ENCODE results near the gene DSN1. TPM values are rescaled to one million over a fixed set of nuclear protein-coding genes. Genes with fewer than 3 reads are reported as not detected.

Gene DSN1
- total RNA-seq, 1 donor from 2014 or later, result 14.0 TPM

GRCh38 chr20:36775826-36776225, 2.3 kb upstream of the DSN1 start:
- no peak overlapping the region for H3K4me3 Mint-ChIP-seq
- intact Hi-C loops (cut with micrococcal nuclease), result loop anchor here (10.0 kb wide), 1 partner anchor 271 kb away; no protein-coding TSS in a partner anchor
- no peak for TF ChIP-seq CTCF (IDR thresholded peaks at IDR 0.05)
- H3K4me1 Mint-ChIP-seq, result peaks cover 30% of the 10 kb centered on the region
- CTCF ChIA-PET, result no interaction called here
- peaks cover 11% of the 10 kb centered on the region for H3K36me3 Mint-ChIP-seq (ENCODE audit: low read depth)
- no peak overlapping the region for H3K27ac Mint-ChIP-seq
- H3K27me3 Mint-ChIP-seq, result peaks cover 2% of the 10 kb centered on the region
- no peak for DNase-seq
- no peak for ATAC-seq (ENCODE audit: low read depth)
- no peaks in the 10 kb centered on the region for H3K9me3 Mint-ChIP-seq
- POLR2A ChIA-PET, result no interaction called here

DNA sequence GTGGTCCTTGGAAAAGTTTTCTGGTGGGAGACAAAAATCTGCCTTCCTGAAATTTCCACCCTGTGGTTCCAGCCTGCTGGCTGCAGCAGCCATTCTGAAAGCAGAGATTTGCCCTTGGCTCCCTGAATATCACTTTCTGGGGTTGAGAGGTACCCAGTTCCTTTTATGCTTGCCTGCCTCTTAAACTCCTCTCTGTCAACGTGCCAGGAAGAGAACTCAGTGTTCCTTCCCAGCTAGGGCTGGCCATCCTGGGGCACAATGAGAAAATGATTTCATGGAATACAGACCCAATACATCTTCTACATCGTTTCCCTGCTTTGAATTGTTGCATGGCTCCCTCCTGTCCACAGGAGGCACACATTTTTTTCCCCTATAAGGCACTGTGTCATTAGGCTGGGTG, 1.6 kb upstream of the DSN1 start:
- ChIA-PET POLR2A (interaction anchor here (1.8 kb wide), 1 partner anchor 17 kb away, joined by 8 read pairs; no protein-coding TSS in a partner anchor), CTCF (interaction anchor here (1.0 to 1.8 kb wide), 3 partner anchors 16 to 29 kb away, joined by 3 to 10 read pairs (median 3); partner anchors contain the start of gene NDRG3)
- Mint-ChIP-seq H3K27me3 (peaks cover 2% of the 10 kb centered on the region), H3K27ac (no peak overlapping the region), H3K4me3 (peak overlapping the region; percentile 91), H3K9me3 (no peaks in the 10 kb centered on the region), H3K4me1 (peaks cover 30% of the 10 kb centered on the region), H3K36me3 (ENCODE audit: low read depth) (peaks cover 15% of the 10 kb centered on the region)
- intact Hi-C loops (cut with micrococcal nuclease), result loop anchor here (10.0 kb wide), 1 partner anchor 270 kb away; no protein-coding TSS in a partner anchor
- DNase-seq (no peak), ATAC-seq (ENCODE audit: low read depth) (no peak)
- no peak for TF ChIP-seq CTCF (IDR thresholded peaks at IDR 0.05)

DNA sequence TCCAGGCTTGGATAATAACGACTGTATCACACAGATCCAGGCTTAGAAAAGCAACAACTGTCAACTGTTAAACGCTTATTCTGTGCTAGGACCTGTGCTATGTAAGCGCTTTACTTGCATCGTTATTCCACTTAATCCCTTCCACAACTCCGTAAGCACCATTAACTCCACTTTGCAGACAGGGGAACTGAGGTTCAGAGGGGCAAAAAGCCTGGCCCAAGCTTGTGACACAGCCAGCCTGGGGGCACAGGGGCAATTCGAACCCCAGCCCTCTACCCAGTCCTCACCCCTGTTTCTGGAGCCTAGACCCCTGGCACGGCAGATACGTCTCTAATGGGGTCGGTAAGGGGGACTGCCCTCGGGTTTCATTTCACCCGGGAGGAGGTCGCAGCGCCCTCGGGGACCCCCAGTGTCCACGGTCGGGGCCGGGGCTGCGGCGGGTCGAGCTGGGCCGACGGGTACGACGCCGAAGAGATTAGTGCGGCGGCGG, 411 bp downstream of the DSN1 start:
- H3K4me1 Mint-ChIP-seq, result peaks cover 35% of the 10 kb centered on the region
- peaks cover 2% of the 10 kb centered on the region for H3K27me3 Mint-ChIP-seq
- CTCF ChIA-PET, result interaction anchor here (0.9 to 1.8 kb wide), 6 partner anchors 17 to 114 kb away, joined by 3 to 12 read pairs (median 9); partner anchors contain the start of gene NDRG3
- no peak for TF ChIP-seq CTCF (IDR thresholded peaks at IDR 0.05)
- H3K27ac Mint-ChIP-seq, result peak overlapping the region; percentile 94
- H3K36me3 Mint-ChIP-seq (ENCODE audit: low read depth), result peaks cover 19% of the 10 kb centered on the region
- H3K9me3 Mint-ChIP-seq, result no peaks in the 10 kb centered on the region
- POLR2A ChIA-PET, result interaction anchor here (0.7 to 2.0 kb wide), 11 partner anchors 15 to 312 kb away, joined by 3 to 13 read pairs (median 8); partner anchors contain the start of genes NDRG3 and RAB5IF
- no peak for DNase-seq
- peak overlapping the region; percentile 91 for H3K4me3 Mint-ChIP-seq
- ATAC-seq (ENCODE audit: low read depth), result no peak
- intact Hi-C loops (cut with micrococcal nuclease), result loop anchor here (1.0 to 10.0 kb wide), 6 partner anchors 27 to 312 kb away; partner anchors contain the start of genes NDRG3 and TGIF2

- no peak for DNase-seq
- intact Hi-C loops (cut with micrococcal nuclease), result loop anchor here (5.0 to 10.0 kb wide), 2 partner anchors 198 to 266 kb away; partner anchors contain the start of gene TGIF2
- Mint-ChIP-seq H3K4me1 (peaks cover 30% of the 10 kb centered on the region), H3K4me3 (no peak overlapping the region), H3K9me3 (no peaks in the 10 kb centered on the region), H3K36me3 (ENCODE audit: low read depth) (peaks cover 30% of the 10 kb centered on the region), H3K27ac (no peak overlapping the region), H3K27me3 (peaks cover 2% of the 10 kb centered on the region)
- CTCF ChIA-PET, result interaction anchor here (1.6 to 2.1 kb wide), 2 partner anchors 16 to 24 kb away, joined by 3 to 8 read pairs; no protein-coding TSS in a partner anchor
- TF ChIP-seq CTCF (IDR thresholded peaks at IDR 0.05), result no peak
- ATAC-seq (ENCODE audit: low read depth), result no peak
- POLR2A ChIA-PET, result no interaction called here
These were observed 2.9 kb downstream of the DSN1 start for GRCh38 chr20:36770680-36771079.

DNA sequence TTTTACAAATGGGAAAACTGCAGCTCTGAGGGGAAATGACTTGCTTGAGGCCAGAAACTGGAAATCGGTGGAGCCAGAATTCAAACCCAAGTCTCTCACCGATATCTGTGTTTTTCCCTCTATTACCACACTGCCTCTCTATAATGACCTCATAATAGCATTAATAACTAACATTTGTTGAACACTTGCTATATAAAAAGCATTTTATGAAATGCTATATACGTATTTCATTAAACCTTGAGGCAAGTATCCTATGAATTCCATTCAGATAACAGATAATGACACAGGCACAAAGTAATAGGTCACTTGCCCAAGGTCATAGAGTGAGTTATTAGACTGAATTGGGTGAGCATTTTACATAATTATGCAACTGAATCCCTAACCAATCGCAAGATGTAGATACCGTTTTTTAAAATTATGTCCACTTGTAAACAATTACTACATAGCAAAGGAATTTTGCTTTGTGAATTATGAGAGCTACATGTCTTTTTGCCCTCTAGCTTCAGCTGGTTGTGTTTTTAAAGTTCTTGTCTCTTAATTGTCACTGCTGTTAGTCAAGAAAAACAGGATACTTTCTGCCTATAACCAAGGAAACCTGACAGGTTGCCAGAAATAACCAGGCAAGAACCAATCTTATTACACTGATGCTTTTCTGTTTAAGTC, 4.7 kb downstream of the DSN1 start:
- ChIA-PET CTCF (interaction anchor here (2.1 kb wide), 1 partner anchor 14 kb away, joined by 8 read pairs; no protein-coding TSS in a partner anchor), POLR2A (no interaction called here)
- no peak overlapping the region for H3K27ac Mint-ChIP-seq
- peaks cover 33% of the 10 kb centered on the region for H3K36me3 Mint-ChIP-seq (ENCODE audit: low read depth)
- ATAC-seq (ENCODE audit: low read depth) (no peak), DNase-seq (no peak)
- H3K4me3 Mint-ChIP-seq, result no peak overlapping the region
- peaks cover 28% of the 10 kb centered on the region for H3K4me1 Mint-ChIP-seq
- TF ChIP-seq CTCF (IDR thresholded peaks at IDR 0.05), result no peak
- intact Hi-C loops (cut with micrococcal nuclease), result no loop called here
- no peaks in the 10 kb centered on the region for H3K9me3 Mint-ChIP-seq
- peaks cover 2% of the 10 kb centered on the region for H3K27me3 Mint-ChIP-seq

All from activated B cell treated with CpG ODN at 0.5 μM for 24 hours (primary cell).